Osteoblast (primary cell): ENCODE measurements around the gene MLEC. TPM values are rescaled to one million over a fixed set of nuclear protein-coding genes. Genes with fewer than 3 reads are reported as not detected.
A peak's percentile ranks its signal among the peaks of the same experiment; 100 is the strongest.

ENCODE experiments used
- DNase-seq: peaks from one replicate; pipeline ENCODE4 v3.0.0; 2011; ENCODE audit warnings: low spot score, mixed read lengths; ENCODE audit not compliant: insufficient read length; ENCODE audit errors: missing footprints
- H2AFZ ChIP-seq: 2 replicates; pipeline ENCODE4 v1.6.0; 2011; ENCODE audit warnings: mild to moderate bottlenecking, low read length
- H3K27ac ChIP-seq: 2 replicates; pipeline ENCODE4 v1.5.1; 2011; ENCODE audit warnings: mild to moderate bottlenecking, low read depth, low read length, moderate library complexity
- H3K27me3 ChIP-seq: 2 replicates; pipeline ENCODE4 v1.6.0; 2012; ENCODE audit warnings: mild to moderate bottlenecking, control low read depth, inconsistent platforms, low read length, moderate library complexity; ENCODE audit not compliant: insufficient read depth
- H3K36me3 ChIP-seq: 2 replicates; pipeline ENCODE4 v1.5.1; 2011; ENCODE audit warnings: mild to moderate bottlenecking, low read length, control low read depth, moderate library complexity; ENCODE audit not compliant: insufficient read depth
- H3K4me1 ChIP-seq: 2 replicates; pipeline ENCODE4 v1.5.1; 2011; ENCODE audit warnings: mild to moderate bottlenecking, low read length, control low read depth, moderate library complexity; ENCODE audit not compliant: insufficient read depth
- H3K4me2 ChIP-seq: 2 replicates; pipeline ENCODE4 v1.6.0; 2011; ENCODE audit warnings: mild to moderate bottlenecking, low read length; ENCODE audit not compliant: insufficient read depth
- H3K4me3 ChIP-seq: fragments of 200-600 bp; sonication (generic); 3 replicates; pipeline ENCODE4 v1.5.1; 2012; ENCODE audit warnings: mild to moderate bottlenecking, low read length, inconsistent platforms; ENCODE audit not compliant: insufficient read depth
- H3K79me2 ChIP-seq: 2 replicates; pipeline ENCODE4 v1.6.0; 2012; ENCODE audit warnings: mild to moderate bottlenecking, low read length, control low read depth, inconsistent platforms; ENCODE audit not compliant: insufficient read depth
- H3K9me3 ChIP-seq: 2 replicates; pipeline ENCODE4 v1.5.1; 2011; ENCODE audit warnings: low read depth, low read length, control low read depth
- H4K20me1 ChIP-seq: 2 replicates; pipeline ENCODE4 v1.6.0; 2012; ENCODE audit warnings: mild to moderate bottlenecking, low read length, control low read depth; ENCODE audit not compliant: insufficient read depth
- total RNA-seq: library from RNA; depleted of rRNA; stranded (reverse); fragments of >200 nt; gene quantifications from 2 replicates; pipeline ENCODE4 v1.2.3, GENCODE V29; 2012
- TF ChIP-seq, protein P1 (sequence below): IDR thresholded peaks from 2 replicates; pipeline ENCODE4 v1.5.1; 2011; ENCODE audit warnings: mild to moderate bottlenecking, low read depth, low read length, moderate library complexity; ENCODE audit errors: extremely low read depth

MLEC gene
- total RNA-seq, 1 donor: 89.8 TPM

DNA sequence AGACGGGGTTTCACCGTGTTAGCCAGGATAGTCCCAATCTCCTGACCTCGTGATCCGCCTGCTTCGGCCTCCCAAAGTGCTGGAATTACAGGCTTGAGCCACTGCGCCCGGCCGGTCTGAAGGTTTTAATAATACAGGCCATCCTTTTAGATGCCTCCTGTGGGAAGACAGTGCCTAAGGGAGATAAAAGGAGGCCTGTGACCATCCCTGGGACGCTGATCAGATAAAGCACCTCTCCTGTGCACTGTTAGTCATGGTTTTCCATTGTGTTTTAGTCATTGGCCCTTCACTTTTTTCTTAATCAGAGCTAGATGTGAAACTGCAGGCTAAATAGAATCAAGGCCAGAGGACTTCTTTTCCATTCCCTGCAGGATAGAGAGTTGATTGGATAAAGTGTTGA lies 31.1 kb downstream of the MLEC start:
- H3K9me3 ChIP-seq: no peaks in the 10 kb centered on the region
- no peak overlapping the region for H3K4me3 ChIP-seq
- H3K4me2 ChIP-seq: no peak overlapping the region
- H3K36me3 ChIP-seq: peaks cover 69% of the 10 kb centered on the region
- peaks cover 16% of the 10 kb centered on the region for H4K20me1 ChIP-seq
- no peak overlapping the region for H2AFZ ChIP-seq
- H3K27ac ChIP-seq: no peak overlapping the region
- peaks cover 13% of the 10 kb centered on the region for H3K4me1 ChIP-seq
- no peak for DNase-seq
- peaks cover 15% of the 10 kb centered on the region for H3K79me2 ChIP-seq
- TF ChIP-seq, protein P1, sequence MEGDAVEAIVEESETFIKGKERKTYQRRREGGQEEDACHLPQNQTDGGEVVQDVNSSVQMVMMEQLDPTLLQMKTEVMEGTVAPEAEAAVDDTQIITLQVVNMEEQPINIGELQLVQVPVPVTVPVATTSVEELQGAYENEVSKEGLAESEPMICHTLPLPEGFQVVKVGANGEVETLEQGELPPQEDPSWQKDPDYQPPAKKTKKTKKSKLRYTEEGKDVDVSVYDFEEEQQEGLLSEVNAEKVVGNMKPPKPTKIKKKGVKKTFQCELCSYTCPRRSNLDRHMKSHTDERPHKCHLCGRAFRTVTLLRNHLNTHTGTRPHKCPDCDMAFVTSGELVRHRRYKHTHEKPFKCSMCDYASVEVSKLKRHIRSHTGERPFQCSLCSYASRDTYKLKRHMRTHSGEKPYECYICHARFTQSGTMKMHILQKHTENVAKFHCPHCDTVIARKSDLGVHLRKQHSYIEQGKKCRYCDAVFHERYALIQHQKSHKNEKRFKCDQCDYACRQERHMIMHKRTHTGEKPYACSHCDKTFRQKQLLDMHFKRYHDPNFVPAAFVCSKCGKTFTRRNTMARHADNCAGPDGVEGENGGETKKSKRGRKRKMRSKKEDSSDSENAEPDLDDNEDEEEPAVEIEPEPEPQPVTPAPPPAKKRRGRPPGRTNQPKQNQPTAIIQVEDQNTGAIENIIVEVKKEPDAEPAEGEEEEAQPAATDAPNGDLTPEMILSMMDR: no peak
- H3K27me3 ChIP-seq: no peaks in the 10 kb centered on the region

DNA sequence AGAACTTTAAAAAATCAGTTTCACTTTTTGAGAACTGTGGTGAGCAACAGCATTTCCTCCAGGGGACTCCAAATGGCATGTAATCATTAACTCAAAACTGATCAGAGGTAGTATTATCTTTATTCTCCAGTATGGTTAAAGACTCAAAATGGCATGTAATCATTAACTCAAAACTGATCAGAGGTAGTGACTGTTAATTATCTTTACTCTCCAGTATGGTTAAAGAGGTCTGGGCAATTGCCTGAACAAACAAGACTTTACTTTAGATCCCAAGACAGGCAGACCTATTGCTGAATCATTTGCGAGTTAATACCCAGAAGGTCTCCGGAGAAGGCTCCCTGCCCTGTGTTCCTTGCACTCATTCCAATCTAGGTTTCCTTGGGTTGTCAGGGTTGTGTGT lies 32.1 kb downstream of the MLEC start:
- peaks cover 74% of the 10 kb centered on the region for H3K36me3 ChIP-seq
- H3K79me2 ChIP-seq: peaks cover 15% of the 10 kb centered on the region
- H3K4me3 ChIP-seq: no peak overlapping the region
- H2AFZ ChIP-seq: no peak overlapping the region
- DNase-seq: no peak
- H3K4me2 ChIP-seq: no peak overlapping the region
- peaks cover 13% of the 10 kb centered on the region for H3K4me1 ChIP-seq
- peaks cover 14% of the 10 kb centered on the region for H4K20me1 ChIP-seq
- no peak overlapping the region for H3K27ac ChIP-seq
- no peaks in the 10 kb centered on the region for H3K9me3 ChIP-seq
- TF ChIP-seq, protein P1: no peak
- no peaks in the 10 kb centered on the region for H3K27me3 ChIP-seq

DNA sequence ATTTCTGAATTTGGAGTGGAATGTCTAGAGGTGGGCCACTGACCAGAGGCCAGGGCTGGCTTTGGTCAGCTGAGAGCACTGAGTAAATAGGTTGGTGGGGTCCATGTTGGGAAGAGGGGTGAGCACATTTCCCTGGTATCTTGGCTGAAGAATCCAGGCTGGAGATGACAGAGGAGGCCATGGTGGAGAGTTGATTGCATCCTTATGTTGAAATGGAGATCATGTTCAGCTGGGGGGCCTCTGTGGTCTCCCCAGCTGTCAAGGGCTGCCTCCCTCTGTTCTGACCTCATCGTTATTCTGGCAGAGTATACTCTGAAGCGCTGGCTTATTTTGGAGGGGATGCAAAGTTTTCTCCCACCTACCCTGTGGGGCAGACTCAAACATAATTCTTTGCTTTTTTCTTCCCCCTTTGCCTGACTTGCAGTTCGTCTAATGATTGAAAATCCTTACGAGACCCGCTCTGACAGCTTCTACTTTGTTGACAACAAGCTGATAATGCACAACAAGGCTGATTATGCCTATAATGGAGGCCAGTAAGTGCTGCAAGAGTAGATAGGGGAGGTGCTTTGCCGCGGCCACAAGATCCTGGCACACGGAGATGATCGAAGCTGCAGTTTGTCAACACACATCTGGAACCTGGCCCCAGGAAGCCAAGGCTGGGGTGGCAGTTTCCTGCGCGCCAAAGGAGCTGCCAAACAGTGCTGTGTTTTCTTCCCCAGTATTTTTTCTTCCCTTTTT lies 32.7 kb downstream of the MLEC start:
- H3K79me2 ChIP-seq: peaks cover 14% of the 10 kb centered on the region
- H3K4me3 ChIP-seq: no peak overlapping the region
- no peaks in the 10 kb centered on the region for H3K9me3 ChIP-seq
- H3K4me1 ChIP-seq: peaks cover 13% of the 10 kb centered on the region
- H3K27me3 ChIP-seq: no peaks in the 10 kb centered on the region
- no peak overlapping the region for H3K27ac ChIP-seq
- no peak for DNase-seq
- TF ChIP-seq, protein P1: no peak
- no peak overlapping the region for H2AFZ ChIP-seq
- H3K4me2 ChIP-seq: no peak overlapping the region
- H4K20me1 ChIP-seq: peaks cover 13% of the 10 kb centered on the region
- H3K36me3 ChIP-seq: peaks cover 76% of the 10 kb centered on the region

DNA sequence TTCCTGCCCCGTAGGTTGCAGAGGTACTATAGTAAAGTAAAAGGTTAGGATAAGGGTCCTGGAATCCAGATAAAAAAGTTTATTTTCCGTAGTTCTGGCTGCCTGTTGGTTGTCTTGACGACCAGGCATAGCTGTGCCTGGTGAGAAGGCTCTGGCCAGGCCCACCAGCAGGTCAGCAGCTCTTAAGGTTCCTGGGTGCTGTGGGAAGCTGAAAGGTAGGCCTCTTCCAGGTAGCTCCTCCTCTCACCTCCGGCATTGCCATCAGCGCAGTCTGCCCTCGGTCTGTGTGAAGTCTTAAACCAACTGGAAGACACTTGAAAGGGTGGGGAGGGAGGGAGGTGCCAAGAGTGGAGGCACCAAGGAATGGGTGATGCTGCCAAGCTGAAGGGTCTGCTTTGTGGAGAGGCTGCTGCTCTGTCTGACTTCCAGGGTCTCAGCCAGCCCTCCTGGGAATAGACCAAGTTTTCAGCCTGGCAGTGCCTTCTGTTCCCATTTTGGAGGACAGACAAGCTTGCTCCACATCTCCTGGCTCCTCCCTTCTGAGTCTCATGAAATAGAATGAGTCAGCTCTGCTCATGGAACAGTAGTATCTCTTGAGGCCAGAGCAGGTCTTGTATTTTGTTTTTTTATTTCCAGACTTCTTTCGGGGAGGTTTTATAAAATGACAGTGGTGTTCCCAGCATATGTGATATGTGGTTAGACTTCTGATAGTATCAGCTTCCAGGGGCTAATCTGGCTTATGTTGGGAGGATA lies 33.5 kb downstream of the MLEC start:
- TF ChIP-seq, protein P1: no peak
- H3K4me2 ChIP-seq: no peak overlapping the region

More for the DNA sequence above, 33.5 kb downstream of the MLEC start:
- DNase-seq: peak; percentile 93
- no peak overlapping the region for H3K4me3 ChIP-seq
- peaks cover 69% of the 10 kb centered on the region for H3K36me3 ChIP-seq
- H3K9me3 ChIP-seq: no peaks in the 10 kb centered on the region
- no peak overlapping the region for H2AFZ ChIP-seq
- peak overlapping the region; percentile 34 for H3K27ac ChIP-seq
- H4K20me1 ChIP-seq: peaks cover 13% of the 10 kb centered on the region
- H3K79me2 ChIP-seq: peaks cover 10% of the 10 kb centered on the region
- H3K4me1 ChIP-seq: peaks cover 19% of the 10 kb centered on the region
- H3K27me3 ChIP-seq: no peaks in the 10 kb centered on the region
